ENCODE measurements around the gene MGAT3.
"Not testable (repeated sequence)": the region's sequence is repeated elsewhere in the genome, so short reads cannot be mapped to it uniquely, and the experiment has no call there.

Gene MGAT3

DNA sequence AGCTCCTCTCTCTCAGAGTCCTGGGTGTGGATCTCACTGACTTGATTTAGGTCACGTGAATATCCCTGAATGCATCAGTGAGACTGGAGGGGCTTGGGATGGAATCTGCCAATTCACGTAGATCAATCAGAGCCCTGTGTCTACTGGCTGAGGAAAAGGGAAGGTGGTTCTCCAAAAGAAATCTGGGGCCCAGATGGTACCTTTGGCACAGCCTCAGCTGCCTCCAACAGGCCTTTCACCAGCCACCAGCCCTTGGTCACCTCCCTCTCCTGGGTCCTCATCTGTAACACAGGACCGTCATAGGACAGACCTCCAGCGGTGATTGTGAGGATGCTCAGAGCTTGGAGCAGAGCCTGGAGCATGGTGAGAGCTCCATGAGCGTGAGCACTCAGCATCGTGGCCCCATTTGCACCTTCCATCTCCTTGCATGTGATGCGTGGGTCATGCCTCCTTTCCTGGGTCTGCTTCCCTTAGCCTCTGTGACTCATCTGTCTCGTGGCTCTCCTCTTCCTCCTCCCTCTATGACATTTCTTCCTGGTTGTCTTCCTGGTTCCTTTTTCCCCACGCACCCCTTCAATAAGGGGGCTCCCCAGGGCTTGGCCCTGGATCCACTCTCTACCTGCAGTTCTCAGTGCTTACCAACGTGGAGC lies 37.8 kb downstream of the MGAT3 start:
- no peak for DNase-seq

DNA sequence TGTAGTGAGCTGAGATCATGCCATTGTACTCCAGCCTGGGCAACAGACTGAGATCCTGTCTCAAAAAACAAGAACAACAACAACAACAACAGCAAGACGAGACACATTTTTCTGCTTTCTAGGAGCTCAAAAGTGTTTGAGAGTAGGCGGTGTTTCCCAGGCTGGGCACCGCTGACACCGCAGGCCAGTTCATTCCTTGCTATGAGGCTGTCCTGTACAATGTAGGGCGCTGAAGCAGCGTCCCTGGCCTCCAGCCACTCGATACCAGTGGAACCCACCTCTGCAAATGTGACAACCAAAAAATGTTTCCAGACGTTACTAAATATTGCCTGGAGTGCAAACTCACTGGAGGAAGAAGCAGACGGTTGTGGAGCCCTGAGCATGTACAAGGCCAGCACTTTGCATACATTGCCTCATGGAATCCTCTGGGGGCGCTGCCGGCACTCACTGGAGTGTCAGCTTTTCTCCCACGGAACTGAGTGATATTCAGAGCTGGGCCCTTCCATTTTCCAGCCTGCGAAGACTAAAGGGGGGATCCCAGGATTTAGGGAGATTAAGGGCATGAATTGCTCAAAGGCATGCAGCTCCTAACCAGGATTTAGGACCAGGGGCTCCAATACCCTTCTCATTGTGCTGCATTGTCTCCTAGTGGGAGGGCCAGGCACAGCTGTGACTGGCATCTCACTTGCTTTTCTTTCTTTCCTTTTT lies 39.5 kb downstream of the MGAT3 start:
- peak; percentile 53 to 58 for DNase-seq

DNA sequence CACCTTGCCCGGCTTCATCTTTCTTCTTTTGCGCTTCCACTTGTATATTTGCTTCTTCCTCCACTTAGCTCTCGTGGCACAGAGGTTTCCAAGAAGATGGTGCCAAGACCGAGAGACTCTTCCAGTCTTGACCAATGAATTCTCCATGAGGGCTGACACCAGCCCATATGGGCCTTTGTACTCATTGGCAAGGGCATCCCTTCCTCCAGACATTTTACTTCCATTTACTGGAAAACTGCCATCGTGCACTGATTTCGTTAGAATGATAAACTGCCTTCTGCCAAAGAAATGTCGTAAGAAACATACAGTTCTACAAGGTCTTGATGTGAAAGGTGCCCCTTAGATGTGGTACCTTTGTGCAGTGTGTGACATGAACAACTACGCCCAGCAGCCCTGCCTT lies 40.6 kb downstream of the MGAT3 start:
- no peak for DNase-seq

DNA sequence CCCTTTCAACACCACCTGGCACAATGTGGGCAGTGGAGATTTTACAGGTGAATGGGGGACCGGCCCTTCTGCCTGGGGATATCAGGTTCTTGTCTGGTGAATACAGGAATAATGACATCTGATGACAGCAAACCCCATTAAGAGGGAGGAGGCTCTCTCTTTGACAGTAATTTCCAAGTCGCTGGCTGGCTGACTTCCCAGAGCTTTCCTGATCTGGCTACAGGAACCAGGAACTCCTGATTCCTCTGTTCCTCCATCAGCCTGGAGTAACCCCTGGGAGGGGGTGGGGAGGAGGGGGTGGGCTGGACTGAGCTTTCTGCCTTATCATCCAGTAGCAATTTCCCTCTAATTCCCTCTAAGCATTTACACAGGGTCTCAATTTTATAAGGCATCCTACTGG lies 41.6 kb downstream of the MGAT3 start:
- DNase-seq: no peak

DNA sequence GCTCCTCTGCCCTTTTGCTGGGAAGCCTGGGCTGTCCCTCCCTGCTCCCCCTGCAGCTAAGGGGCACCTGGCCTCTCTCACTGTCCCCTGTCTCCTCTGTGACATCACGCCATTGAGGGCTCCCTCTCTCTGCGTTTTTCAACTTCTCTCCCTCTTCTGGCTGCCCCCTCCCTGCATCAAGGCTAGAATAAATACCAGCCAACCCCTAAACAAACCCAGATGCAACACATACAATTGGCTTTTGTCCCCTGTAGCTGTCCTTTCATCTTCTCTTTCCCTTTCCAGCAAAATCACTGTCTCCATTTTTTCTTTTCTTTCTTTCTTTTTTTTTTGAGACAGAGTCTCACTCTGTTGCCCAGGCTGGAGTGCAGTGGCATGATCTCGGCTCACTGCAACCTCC lies 42.0 kb downstream of the MGAT3 start:
- no peak for DNase-seq

DNA sequence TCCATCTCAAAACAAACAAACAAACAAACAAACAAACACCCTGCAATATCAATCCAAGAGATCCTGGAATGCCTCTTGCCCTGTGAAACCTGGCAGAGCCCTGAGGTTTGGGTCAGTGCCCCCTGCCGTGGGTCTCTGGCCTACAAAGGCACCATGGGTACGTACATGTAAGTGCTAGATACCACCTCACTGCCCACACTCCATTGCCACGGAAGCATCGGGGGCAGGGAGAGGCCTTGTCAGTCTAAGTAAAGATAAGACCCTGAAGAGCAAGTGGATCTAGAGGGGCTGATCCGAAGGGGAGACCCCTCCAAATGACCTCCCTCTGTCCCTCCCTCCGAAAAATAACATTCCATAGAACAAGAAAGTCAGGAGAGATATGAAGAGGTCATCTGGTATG lies 43.3 kb downstream of the MGAT3 start:
- no peak for DNase-seq

DNA sequence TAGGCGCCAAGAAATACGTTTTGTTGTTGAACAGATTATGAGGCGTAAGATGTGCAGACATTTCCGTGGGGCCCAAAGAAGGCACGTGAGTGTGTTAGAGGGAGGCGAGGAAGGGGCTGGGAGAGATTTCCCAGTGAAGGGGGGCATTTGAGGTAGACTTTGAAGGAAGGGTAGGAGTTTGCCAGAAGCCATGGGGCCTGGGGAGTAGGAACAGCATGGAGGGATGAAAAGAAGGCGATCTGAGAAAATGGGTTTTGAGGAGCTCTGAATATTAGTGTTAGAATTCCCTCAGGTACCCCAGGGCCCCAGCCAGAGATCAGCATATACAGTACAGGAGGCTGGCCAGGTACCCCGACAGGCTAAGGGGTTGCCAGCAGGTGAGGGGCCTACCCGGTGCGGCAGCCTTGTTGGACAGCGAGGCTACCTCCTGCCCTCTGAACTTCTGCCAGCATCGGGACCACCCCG lies 44.9 kb downstream of the MGAT3 start:
- no peak for DNase-seq

DNA sequence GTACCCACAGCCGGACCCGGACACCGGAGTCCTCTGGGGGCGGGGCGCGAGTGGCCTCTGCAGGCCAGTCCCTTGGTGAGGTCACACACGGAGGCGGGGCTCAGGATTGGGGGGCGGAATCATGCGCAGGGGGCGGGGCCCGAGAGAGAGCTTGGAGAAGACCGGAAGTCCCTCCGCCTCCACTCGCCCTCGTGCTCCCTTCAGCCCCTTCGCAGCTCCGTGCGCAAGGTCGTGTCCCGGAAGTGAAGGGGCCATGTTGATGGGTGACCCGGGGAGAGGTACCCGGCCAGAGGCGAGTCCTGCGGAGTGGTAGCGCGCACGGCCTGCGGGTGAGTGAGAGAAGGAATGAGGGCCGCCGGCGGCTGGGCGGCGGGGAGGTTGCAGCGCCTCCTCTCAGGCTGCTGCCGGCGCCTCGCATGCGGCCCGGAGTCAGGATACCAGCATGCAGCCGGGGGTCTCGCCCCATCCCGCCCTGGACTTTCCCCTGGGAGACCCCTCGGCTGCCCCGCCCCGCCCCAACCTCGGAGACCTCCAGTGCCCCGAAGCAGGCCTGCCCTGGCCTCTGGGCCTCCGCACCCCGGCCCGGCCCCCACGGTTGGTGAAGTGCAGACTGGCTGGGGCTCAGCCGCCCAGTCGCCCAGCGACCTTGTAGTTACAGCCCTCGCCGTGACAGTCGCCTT lies 45.4 kb downstream of the MGAT3 start, which contains the start of gene MIEF1:
Gene MIEF1 (plus strand): TSS at position 182 of the 680 bp plus-strand sequence. CDS start 9,005 bp downstream, outside the sequence.
- peak; percentile 91 for DNase-seq

DNA sequence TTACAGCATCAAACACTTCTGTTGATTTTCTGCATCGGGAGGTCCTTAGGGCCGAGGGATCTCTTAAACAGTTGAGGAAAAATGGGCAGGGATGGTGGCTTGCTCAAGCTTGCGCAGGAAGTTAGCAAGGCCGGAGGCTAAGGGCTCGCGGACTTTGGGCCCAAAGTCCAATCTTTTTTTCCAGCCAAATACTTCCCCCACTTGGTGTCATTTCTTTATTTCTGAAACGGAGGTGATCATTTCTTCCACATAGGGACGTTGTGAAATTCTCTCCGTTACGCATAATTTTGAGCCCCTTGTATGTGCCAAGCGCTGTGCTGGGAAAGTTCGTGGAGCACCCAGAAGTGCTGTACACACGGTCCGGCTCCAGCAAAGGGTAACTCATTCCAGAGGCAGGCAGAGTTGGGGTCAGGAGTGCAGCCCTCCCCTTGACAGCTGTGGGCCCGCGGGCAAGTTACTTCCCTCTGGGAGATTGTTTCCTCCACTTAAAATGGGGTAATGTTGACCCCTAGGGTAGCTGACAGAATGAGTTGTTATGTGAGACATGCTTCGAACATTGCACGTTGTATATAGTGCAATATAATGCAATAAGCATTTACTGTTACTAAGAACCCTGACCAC lies 46.1 kb downstream of the MGAT3 start:
- no peak for DNase-seq

DNA sequence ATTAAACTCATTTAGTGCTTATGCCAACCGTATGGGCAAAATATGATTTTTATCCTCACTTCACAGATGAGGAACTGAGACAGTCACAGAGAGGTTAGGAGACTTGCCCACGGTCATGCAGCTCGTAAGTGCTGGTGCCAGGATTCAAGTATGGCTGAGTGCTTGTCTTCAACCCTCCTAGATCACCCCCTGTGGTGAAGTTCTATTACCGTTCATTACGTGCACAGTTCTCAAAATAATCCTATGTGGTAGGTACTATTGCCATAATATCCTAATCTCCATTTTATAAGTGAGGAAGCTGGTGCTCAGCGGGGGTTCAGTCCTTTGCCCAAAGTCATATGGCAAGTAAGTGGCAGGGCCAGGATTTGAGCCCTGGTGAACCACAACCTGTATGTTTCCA lies 46.8 kb downstream of the MGAT3 start:
- DNase-seq: no peak

DNA sequence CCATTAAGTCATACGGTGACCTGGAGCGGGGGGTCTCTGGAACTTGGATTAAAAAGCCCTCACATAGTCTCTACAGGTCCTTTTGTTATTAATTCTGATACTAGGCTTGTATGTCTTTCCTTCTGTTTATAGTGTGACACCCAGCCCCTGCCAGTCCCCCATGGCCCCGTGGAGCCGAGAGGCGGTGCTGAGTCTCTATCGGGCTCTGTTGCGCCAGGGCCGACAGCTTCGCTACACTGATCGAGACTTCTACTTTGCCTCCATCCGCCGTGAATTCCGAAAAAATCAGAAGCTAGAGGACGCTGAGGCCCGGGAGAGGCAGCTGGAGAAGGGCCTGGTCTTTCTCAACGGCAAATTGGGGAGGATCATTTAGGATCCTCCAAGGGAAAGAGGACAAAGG lies 47.3 kb downstream of the MGAT3 start:
- DNase-seq: no peak

DNA sequence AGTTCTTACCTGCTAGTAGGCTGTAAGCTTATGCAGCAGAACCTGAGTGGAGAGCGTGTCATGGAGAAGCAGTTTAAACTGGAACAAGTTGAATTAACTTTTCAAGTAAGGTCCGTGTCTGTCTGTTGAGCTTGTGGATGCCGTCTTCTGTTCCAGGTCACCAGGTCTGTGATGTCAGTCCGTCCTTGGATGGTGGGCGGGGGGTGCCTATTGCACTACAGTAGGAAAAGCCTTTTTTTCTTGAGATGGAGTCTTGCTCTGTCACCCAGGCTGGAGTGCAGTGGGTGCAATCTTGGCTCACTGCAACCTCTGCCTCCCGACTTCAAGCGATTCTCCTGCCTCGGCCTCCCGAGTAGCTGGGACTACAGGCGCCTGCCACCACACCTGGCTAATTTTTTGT lies 50.2 kb downstream of the MGAT3 start:
- DNase-seq: not testable (repeated sequence)

DNA sequence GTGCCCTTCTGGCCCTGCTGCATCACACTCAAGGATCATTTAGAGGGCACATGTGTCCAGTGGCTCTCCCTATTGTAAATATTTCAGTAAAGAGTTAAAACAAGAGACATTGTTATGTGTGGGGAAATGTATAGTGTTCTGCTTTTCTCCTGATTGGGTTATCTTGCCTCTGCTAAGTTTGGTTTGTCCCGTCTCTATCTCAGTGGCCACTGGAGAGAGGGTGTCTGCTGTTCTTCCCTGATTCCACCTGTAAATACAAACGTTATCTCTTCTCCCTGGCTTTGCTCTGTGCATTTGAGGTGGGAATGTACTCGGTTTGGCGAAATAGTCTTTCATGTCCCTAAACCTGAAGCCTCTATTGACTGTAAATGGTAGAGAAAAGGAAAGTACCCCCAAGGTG lies 51.6 kb downstream of the MGAT3 start:
- no peak for DNase-seq

DNA sequence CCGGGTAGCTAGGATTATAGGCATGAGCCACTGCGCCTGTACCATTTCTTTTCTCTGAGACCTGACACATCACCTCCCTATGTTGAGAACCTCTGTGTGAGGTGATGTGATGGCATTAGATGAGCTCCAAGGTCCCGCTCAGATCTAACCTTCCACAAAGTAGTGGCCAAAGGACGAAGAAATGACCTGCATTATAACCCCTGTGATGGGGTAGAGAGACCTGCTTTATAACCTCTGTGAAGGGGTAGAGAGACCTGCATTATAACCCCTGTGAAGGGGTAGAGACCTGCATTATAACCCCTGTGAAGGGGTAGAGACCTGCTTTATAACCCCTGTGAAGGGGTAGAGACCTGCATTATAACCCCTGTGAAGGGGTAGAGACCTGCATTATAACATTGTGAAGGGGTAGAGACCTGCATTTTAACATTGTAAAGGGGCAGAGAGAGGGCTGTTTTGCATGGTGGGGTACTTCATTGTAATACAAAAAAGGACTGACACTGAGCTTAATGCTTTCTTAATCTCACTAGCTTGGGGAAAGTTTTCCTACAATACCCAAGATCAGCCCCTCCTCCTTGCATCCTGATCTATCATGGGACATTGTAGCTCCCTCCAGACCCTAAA lies 53.8 kb downstream of the MGAT3 start:
- DNase-seq: no peak

DNA sequence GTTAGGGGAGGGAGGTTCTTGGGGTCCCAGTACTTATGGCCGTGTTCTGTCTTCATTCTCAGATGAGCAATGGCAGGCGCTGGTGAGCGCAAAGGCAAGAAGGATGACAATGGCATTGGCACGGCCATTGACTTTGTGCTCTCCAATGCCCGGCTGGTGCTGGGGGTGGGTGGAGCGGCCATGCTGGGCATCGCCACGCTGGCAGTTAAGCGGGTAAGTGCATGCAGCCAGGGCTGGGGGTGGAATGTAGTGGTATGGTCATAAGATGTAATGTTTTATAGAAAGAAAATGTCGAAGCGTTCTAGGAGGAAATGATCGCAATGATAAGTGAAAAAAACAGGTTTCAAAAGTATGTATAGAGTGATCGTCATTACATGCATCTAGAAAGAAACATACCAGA lies 54.4 kb downstream of the MGAT3 start:
- no peak for DNase-seq

DNA sequence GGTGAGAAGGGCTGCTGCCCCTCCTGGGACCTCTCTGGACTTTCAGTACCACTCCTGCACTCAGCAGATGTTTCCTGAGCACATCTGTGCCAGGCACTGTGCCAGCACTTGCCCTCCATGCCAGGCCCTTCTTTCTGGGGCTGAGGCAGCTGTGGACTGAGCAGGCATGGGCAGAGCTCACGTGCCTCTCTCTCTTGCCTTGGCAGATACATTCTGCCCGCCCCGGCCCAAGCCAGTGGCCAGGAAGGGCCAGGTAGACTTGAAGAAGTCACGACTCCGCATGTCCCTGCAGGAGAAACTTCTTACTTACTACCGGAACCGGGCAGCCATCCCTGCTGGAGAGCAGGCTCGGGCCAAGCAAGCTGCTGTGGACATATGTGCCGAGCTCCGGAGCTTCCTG lies 55.2 kb downstream of the MGAT3 start:
- DNase-seq: no peak

DNA sequence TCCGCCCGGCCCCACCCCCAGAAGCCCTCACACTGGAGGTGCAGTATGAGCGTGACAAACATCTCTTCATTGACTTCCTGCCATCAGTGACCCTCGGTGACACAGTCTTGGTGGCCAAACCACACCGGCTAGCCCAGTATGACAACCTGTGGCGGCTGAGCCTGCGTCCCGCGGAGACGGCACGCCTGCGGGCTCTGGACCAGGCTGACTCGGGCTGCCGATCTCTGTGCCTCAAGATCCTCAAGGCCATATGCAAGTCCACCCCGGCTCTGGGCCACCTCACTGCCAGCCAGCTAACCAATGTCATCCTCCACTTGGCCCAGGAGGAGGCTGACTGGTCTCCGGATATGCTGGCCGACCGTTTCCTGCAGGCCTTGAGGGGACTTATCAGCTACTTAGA lies 57.0 kb downstream of the MGAT3 start:
- DNase-seq: no peak

DNA sequence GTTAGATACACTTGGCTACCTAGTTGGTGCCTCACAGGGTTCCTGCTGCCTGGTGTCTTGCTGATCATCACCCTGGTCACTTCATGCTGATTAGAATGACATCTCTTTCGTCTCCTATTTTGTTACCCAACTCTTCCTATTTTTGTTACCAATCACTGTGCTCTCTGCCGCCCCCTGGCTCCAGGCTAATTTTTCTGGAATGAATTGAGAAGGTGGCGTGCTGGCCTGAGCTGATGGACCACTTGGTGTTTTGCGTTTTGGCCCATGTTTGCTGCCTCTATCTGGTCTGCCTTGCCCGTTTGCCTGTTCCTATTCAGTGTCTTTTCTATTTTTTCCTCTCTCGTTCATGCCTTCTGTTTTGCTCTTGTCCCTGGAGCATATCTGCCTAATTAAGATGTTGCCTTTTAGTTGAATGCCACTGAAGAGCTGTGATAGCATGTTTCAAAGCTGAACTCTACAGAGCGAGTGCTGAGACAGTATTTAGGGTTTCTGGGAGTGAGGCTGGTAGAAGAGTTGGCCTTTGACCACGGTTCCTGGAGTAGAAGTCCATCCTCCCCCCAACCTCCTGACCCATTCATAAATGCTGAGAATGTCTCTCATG lies 57.7 kb downstream of the MGAT3 start:
- peak in 1 of 2 donors; percentile 57 for DNase-seq

DNA sequence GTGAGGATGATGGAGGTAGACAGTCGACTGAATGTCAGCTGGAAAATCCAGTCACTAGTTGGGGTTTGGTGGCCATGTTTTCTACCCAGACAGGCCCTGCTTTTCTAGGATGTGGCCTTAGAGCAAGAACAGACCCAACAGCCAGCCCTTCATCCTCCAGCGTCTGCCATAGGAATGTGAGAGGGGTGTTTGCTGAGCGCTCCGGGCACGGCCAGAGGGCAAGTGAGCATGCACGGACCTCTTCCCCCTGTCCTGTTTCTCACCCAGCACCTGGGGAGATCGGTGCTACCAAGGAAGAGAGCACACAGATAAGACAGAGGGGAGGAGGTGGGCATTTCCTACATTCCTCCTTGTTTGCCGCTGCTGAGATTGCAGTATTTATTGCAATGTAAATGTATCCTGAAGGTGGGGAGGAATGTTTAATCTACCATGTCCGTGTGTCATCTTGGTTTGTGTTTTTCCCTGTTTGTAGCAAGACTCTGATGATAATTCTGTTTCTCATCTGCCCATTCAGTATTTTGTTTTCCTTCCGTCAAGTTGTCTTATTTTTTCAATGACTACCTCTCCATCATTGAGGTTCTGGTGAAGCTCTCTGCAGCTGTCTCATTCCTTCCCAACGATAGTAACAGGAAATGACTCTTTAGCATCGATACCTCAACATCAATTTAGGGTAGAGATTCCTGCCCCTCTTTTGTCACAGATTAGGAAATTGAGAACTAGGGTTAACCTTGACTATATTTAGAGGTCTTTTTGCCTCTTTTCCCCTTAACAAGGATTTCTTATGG lies 58.6 kb downstream of the MGAT3 start:
- DNase-seq: no peak

DNA sequence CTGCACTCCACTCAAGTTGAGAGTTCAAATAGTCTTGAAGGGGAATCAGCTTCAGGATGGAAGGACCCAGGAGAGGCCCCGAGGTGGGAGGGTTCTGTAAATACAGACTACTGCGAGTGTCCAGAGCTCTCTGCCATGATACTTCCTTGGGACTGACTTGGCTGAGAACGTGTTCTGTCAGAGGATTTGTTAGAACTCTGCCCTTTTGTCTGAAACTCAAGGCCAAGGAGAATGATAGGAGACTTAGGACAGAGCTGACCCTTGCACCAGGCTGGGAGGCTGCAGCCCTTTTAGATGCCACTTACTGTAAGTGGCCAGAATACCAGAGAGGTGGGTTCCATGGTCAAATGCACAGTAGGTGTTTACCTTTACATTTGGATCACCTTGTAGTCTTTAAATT lies 60.7 kb downstream of the MGAT3 start:
- no peak for DNase-seq

DNA sequence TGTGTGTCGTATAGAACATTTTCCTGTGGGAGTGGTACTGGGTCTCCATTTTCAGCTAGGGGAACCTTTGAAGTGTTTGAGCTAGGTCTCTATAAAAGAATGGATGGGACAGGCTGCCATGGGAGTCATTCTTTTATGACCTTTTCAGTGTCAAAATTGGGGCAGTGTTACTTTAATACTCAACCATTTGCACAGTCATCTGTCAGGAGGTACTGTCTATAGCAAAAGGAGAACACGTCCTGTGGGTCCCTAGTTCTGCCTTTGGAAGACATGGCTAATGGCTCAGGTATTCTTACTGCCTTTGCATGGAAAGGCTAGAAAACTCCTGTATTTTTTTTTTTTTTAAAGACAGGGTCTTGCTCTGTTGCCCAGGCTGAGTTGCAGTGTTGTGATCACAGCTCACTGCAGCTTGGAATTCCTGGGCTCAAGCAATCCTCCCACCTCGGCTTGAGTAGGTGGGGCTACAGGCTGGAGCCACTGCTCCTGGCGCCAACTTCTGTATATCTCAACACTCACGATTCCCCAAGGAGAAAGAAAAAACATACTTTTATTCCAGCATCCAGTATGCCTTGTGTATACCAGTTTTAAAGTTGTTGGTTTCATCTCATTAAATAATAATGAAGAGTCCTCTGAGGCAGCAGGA lies 61.5 kb downstream of the MGAT3 start:
- DNase-seq: no peak
